PFSK-1 (cell line): ENCODE data around the gene KMT2E.

Experiments
- FOXP2 ChIP-seq: optimal IDR thresholded peaks from 2 replicates; pipeline ENCODE3; 2011; ENCODE audit warnings: borderline replicate concordance, control low read depth, inconsistent platforms; ENCODE audit not compliant: insufficient read depth; ENCODE audit errors: extremely low read length, extremely low read depth
- POLR2AphosphoS5 ChIP-seq: IDR thresholded peaks from 2 replicates; pipeline ENCODE4 v1.6.1; 2012; ENCODE audit warnings: low read depth, mild to moderate bottlenecking, control low read depth, low read length, moderate library complexity
- SIN3A ChIP-seq: IDR thresholded peaks from 2 replicates; pipeline ENCODE4 v1.6.1; 2012; ENCODE audit warnings: mild to moderate bottlenecking, low read length, moderate library complexity, borderline replicate concordance; ENCODE audit not compliant: insufficient read depth
- TAF1 ChIP-seq: IDR thresholded peaks from 2 replicates; pipeline ENCODE4 v1.6.1; 2012; ENCODE audit warnings: low read length, control low read depth, borderline replicate concordance; ENCODE audit not compliant: insufficient read depth
- TF ChIP-seq, protein P1 (sequence below), 2 experiments: IDR thresholded peaks; 2 replicates each; pipeline versions ENCODE4 v1.6.1 to v1.8.0; 2011 to 2012; ENCODE audit warnings: low read depth in 2 of 2, low read length in 2 of 2, control low read depth in 1 of 2, inconsistent platforms in 1 of 2, mild to moderate bottlenecking in 1 of 2, moderate library complexity in 1 of 2; ENCODE audit not compliant: insufficient read depth in 1 of 2

KMT2E gene

DNA sequence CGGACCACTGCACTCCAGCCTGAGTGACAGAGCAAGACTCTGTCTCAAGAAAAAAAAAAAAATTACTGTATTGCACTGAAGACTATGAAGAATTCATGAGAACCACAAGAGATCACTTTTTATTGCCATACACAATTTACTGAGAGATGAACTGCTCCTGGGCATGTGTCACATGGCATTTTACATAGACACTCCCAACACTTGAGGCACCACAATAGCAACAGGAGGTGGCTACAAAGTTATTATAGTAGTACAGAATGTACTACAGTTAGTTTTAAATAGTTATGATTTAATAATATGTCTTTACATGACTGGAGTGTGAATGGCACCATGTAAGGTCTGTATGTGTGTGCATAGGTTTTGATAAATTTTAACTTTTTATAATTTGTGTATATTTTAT is 70.6 kb downstream of the KMT2E start:
- TF ChIP-seq TAF1 (no peak), SIN3A (no peak), POLR2AphosphoS5 (no peak), FOXP2 (no peak)
- TF ChIP-seq, protein P1, sequence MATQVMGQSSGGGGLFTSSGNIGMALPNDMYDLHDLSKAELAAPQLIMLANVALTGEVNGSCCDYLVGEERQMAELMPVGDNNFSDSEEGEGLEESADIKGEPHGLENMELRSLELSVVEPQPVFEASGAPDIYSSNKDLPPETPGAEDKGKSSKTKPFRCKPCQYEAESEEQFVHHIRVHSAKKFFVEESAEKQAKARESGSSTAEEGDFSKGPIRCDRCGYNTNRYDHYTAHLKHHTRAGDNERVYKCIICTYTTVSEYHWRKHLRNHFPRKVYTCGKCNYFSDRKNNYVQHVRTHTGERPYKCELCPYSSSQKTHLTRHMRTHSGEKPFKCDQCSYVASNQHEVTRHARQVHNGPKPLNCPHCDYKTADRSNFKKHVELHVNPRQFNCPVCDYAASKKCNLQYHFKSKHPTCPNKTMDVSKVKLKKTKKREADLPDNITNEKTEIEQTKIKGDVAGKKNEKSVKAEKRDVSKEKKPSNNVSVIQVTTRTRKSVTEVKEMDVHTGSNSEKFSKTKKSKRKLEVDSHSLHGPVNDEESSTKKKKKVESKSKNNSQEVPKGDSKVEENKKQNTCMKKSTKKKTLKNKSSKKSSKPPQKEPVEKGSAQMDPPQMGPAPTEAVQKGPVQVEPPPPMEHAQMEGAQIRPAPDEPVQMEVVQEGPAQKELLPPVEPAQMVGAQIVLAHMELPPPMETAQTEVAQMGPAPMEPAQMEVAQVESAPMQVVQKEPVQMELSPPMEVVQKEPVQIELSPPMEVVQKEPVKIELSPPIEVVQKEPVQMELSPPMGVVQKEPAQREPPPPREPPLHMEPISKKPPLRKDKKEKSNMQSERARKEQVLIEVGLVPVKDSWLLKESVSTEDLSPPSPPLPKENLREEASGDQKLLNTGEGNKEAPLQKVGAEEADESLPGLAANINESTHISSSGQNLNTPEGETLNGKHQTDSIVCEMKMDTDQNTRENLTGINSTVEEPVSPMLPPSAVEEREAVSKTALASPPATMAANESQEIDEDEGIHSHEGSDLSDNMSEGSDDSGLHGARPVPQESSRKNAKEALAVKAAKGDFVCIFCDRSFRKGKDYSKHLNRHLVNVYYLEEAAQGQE (IDR thresholded peaks at IDR 0.05; ENCODE audit: insufficient read depth in 1 of 2, low read depth in 2 of 2, low read length in 2 of 2), result no peak

DNA sequence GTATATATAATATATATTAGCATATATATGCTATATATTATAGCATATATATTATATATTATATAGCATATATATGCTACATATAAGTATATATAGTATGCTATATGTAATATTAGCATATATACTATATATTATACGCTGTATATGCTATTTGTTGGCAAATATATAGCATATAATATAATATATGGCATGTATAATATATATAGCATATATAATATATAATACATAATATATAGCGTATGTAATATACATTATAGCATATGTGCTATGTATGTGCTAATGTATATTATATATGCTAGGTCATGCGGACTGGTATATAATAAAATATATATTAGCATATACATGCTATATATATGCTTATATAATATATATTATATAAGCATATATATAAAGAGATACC is 72.8 kb downstream of the KMT2E start:
- TF ChIP-seq, protein P1 (IDR thresholded peaks at IDR 0.05; ENCODE audit: insufficient read depth in 1 of 2, low read depth in 2 of 2, low read length in 2 of 2), result no peak
- no peak for TF ChIP-seq TAF1
- no peak for TF ChIP-seq POLR2AphosphoS5
- no peak for TF ChIP-seq FOXP2
- no peak for TF ChIP-seq SIN3A

DNA sequence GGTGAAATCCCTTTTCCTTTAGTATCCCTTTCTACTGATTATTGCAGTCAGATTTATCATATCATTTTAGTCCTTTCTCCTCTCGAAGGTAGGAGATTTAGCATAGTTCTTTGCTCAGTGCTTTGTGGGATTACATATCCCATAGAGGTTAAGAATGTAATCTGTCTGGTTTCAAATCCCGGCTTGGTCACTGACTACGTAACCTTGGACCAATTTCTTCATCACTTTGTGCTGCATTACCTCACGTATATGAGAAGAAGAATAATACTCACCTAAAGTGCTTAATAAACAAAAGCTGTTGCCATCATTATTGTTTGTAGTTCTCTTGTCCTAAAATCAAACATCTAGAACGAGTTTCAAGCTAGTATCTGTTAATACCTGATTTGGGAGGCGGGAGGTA is 74.0 kb downstream of the KMT2E start:
- TF ChIP-seq, protein P1 (IDR thresholded peaks at IDR 0.05; ENCODE audit: insufficient read depth in 1 of 2, low read depth in 2 of 2, low read length in 2 of 2), result no peak
- TF ChIP-seq TAF1 (no peak), FOXP2 (no peak), POLR2AphosphoS5 (no peak), SIN3A (no peak)

DNA sequence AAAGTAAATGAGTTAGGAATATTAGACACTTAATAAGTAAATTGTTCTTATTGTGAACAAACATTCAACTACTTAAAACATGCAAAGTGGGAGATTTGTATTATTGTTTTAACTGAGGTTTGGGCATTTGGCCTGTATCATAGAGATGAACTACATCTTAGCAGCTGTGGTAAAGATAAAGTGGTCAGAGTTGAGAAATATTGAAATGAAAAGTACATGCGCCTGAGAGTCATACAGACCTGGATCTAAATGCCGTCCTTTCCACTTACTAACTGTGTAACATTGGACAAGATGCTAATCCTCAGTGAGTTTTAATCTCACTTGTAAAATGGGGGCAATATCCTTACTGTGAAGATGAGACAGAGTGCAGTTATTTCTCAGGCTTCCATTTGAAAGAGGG is 74.5 kb downstream of the KMT2E start:
- TF ChIP-seq POLR2AphosphoS5, result no peak
- no peak for TF ChIP-seq TAF1
- no peak for TF ChIP-seq FOXP2
- TF ChIP-seq, protein P1 (IDR thresholded peaks at IDR 0.05; ENCODE audit: insufficient read depth in 1 of 2, low read depth in 2 of 2, low read length in 2 of 2), result no peak
- TF ChIP-seq SIN3A, result no peak

DNA sequence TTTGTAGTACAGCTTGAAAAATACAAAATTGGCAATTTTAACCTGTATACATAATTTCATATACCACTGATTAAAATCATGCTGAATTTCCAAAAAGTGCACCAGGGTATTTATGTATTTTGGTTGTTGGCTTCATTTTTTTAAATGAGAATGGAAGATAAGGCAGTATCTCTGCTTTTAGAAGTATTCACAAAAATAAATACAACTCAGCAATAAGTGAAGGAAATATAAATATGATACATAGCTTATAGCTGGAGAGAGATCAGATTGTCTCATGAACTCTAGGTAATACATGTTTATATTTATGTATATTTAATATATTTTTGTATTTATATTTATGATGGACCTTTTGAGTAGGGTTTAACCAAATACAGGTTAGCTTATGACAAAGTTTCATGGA is 81.0 kb downstream of the KMT2E start:
- TF ChIP-seq TAF1 (no peak), SIN3A (no peak), POLR2AphosphoS5 (no peak), FOXP2 (no peak)
- TF ChIP-seq, protein P1 (IDR thresholded peaks at IDR 0.05; ENCODE audit: insufficient read depth in 1 of 2, low read depth in 2 of 2, low read length in 2 of 2), result no peak
